Kidney epithelial cell (primary cell): ENCODE data around the gene PEX7. TPM values are rescaled to one million over a fixed set of nuclear protein-coding genes. Genes with fewer than 3 reads are reported as not detected.
A peak's percentile ranks its signal among the peaks of the same experiment; 100 is the strongest.

Experiments
- DNase-seq: peaks from one replicate; pipeline ENCODE4 v3.0.0-alpha.2; 2010; ENCODE audit warnings: low read depth
- H3K27me3 ChIP-seq: 2 replicates; pipeline ENCODE4 v1.6.0; 2011; ENCODE audit warnings: low read length; ENCODE audit not compliant: control insufficient read depth, insufficient read depth
- H3K36me3 ChIP-seq: 2 replicates; pipeline ENCODE4 v1.5.1; 2011; ENCODE audit warnings: low read length; ENCODE audit not compliant: control insufficient read depth, insufficient read depth
- H3K4me3 ChIP-seq: 2 replicates; pipeline ENCODE4 v1.5.1; 2011; ENCODE audit warnings: low read depth, mild to moderate bottlenecking, control low read depth, low read length
- CTCF ChIP-seq: IDR thresholded peaks from 2 replicates; pipeline ENCODE4 v1.5.1; 2011; ENCODE audit warnings: mild to moderate bottlenecking, moderate library complexity, low read length, control low read depth, inconsistent platforms; ENCODE audit not compliant: insufficient read depth, poor library complexity, severe bottlenecking
- total RNA-seq: library from RNA; depleted of rRNA; stranded (reverse); fragments of >200 nt; gene quantifications from 2 replicates; pipeline ENCODE4 v1.2.3, GENCODE V29; 2015

The PEX7 gene
- total RNA-seq, 1 donor from 2014 or later = 17.8 TPM

GRCh38 chr6:136816656-136817055 is 5.7 kb upstream of the PEX7 start:
- DNase-seq = no peak
- no peaks in the 10 kb centered on the region for H3K36me3 ChIP-seq
- TF ChIP-seq CTCF = no peak
- H3K4me3 ChIP-seq = no peak overlapping the region
- H3K27me3 ChIP-seq = no peaks in the 10 kb centered on the region

- no peak for DNase-seq
- no peak for TF ChIP-seq CTCF
- H3K4me3 ChIP-seq = no peak overlapping the region
- H3K36me3 ChIP-seq = no peaks in the 10 kb centered on the region
- no peaks in the 10 kb centered on the region for H3K27me3 ChIP-seq
Observed at GRCh38 chr6:136820561-136820960, 1.8 kb upstream of the PEX7 start.

- H3K4me3 ChIP-seq = peak overlapping the region; percentile 78
- H3K27me3 ChIP-seq = no peaks in the 10 kb centered on the region
- no peaks in the 10 kb centered on the region for H3K36me3 ChIP-seq
- no peak for DNase-seq
- TF ChIP-seq CTCF = no peak
Observed at GRCh38 chr6:136822046-136822375, 381 bp upstream of the PEX7 start.

GRCh38 chr6:136823128-136823660 is 802 bp downstream of the PEX7 start:
- DNase-seq = no peak
- H3K4me3 ChIP-seq = peak overlapping the region; percentile 78
- H3K27me3 ChIP-seq = no peaks in the 10 kb centered on the region
- H3K36me3 ChIP-seq = no peaks in the 10 kb centered on the region
- no peak for TF ChIP-seq CTCF

- TF ChIP-seq CTCF = no peak
- Histone ChIP-seq H3K4me3 (no peak overlapping the region), H3K36me3 (no peaks in the 10 kb centered on the region), H3K27me3 (no peaks in the 10 kb centered on the region)
- DNase-seq = no peak
Observed at GRCh38 chr6:136826216-136826615, 3.8 kb downstream of the PEX7 start.

- Histone ChIP-seq H3K4me3 (no peak overlapping the region), H3K27me3 (no peaks in the 10 kb centered on the region), H3K36me3 (no peaks in the 10 kb centered on the region)
- no peak for DNase-seq
- no peak for TF ChIP-seq CTCF
Observed at GRCh38 chr6:136831873-136832562, 9.6 kb downstream of the PEX7 start.
